IMR-90 (cell line): Measurements from ENCODE around the gene DDIAS. TPM values are rescaled to one million over a fixed set of nuclear protein-coding genes. Genes with fewer than 3 reads are reported as not detected.
A peak's percentile ranks its signal among the peaks of the same experiment; 100 is the strongest.

ENCODE experiments used
- ATAC-seq: fragments of 200-7000 bp; cut with Tn5 transposase; 2 replicates; pipeline ENCODE4 v1.9.1; 2020; ENCODE audit warnings: low read depth, mild to moderate bottlenecking, moderate library complexity
- BruUV-seq: library from RNA; stranded (reverse); fragments of 400-500 nt; replicated peaks from 2 replicates; lab custom pipeline; 2021; lab: Mats Ljungman, UMichigan
- CTCF ChIA-PET: fragments of 300-600 bp; formaldehyde crosslinking; extraction: SDS; loops from one replicate; lab custom pipeline; 2021; ENCODE audit warnings: antibody characterized with exemption; lab: Yijun Ruan, JAX
- POLR2A ChIA-PET: fragments of 300-600 bp; sonication (Branson Sonifier 250); formaldehyde crosslinking; loops from one replicate; lab custom pipeline; 2022; ENCODE audit warnings: antibody characterized with exemption; ENCODE audit not compliant: unreplicated experiment; lab: Charles Lee
- DNase-seq: peaks from one replicate; pipeline ENCODE4 v3.0.0; 2013
- H2AFZ ChIP-seq: replicated peaks from 2 replicates; pipeline ENCODE3; 2013; ENCODE audit warnings: low read length, mild to moderate bottlenecking; ENCODE audit not compliant: poor library complexity
- H2AK5ac ChIP-seq: 2 replicates; pipeline ENCODE4 v1.6.1; 2013; ENCODE audit warnings: low read depth, low read length, inconsistent platforms
- H2AK9ac ChIP-seq: replicated peaks from 2 replicates; pipeline ENCODE3; 2013; ENCODE audit warnings: mild to moderate bottlenecking, low read depth, low read length, moderate library complexity; ENCODE audit not compliant: poor library complexity
- H2BK120ac ChIP-seq: 2 replicates; pipeline ENCODE4 v1.6.1; 2013; ENCODE audit warnings: low read depth, low read length, inconsistent platforms
- H2BK15ac ChIP-seq: 3 replicates; pipeline ENCODE4 v1.6.1; 2013; ENCODE audit warnings: low read depth, low read length, inconsistent platforms
- H2BK20ac ChIP-seq: 2 replicates; pipeline ENCODE4 v1.6.1; 2013; ENCODE audit warnings: low read depth, mild to moderate bottlenecking, inconsistent platforms, low read length, moderate library complexity
- H2BK5ac ChIP-seq: 2 replicates; pipeline ENCODE4 v1.6.1; 2013; ENCODE audit warnings: mild to moderate bottlenecking, low read depth, low read length, inconsistent platforms; ENCODE audit not compliant: poor library complexity, severe bottlenecking
- H3K14ac ChIP-seq: replicated peaks from 2 replicates; pipeline ENCODE4 v1.6.1; 2013; ENCODE audit warnings: low read depth, low read length, inconsistent platforms
- H3K18ac ChIP-seq: 2 replicates; pipeline ENCODE4 v1.6.1; 2013; ENCODE audit warnings: low read depth, low read length, control low read depth
- H3K23ac ChIP-seq: 2 replicates; pipeline ENCODE4 v1.6.1; 2013; ENCODE audit warnings: low read depth, low read length, inconsistent platforms
- H3K27ac ChIP-seq: 2 replicates; pipeline ENCODE4 v1.5.1; 2013; ENCODE audit warnings: mild to moderate bottlenecking, control low read depth, low read length; ENCODE audit not compliant: insufficient read depth
- H3K27me3 ChIP-seq: 2 replicates; pipeline ENCODE4 v1.6.1; 2013; ENCODE audit warnings: low read length; ENCODE audit not compliant: control insufficient read depth, insufficient read depth
- H3K36me3 ChIP-seq: 2 replicates; pipeline ENCODE4 v1.6.1; 2013; ENCODE audit warnings: low read length, mixed read lengths; ENCODE audit not compliant: control insufficient read depth, insufficient read depth
- H3K4ac ChIP-seq: 2 replicates; pipeline ENCODE4 v1.6.1; 2013; ENCODE audit warnings: low read depth, low read length, inconsistent platforms
- H3K4me1 ChIP-seq: 2 replicates; pipeline ENCODE4 v1.6.1; 2013; ENCODE audit warnings: low read length, mixed read lengths; ENCODE audit not compliant: control insufficient read depth, insufficient read depth
- H3K4me2 ChIP-seq: 2 replicates; pipeline ENCODE4 v1.6.1; 2013; ENCODE audit warnings: low read depth, mild to moderate bottlenecking, control low read depth, low read length, moderate library complexity
- H3K4me3 ChIP-seq: 2 replicates; pipeline ENCODE4 v1.5.1; 2013; ENCODE audit warnings: low read depth, mild to moderate bottlenecking, control low read depth, low read length, moderate library complexity; ENCODE audit not compliant: insufficient read depth
- H3K56ac ChIP-seq: 2 replicates; pipeline ENCODE4 v1.6.1; 2013; ENCODE audit warnings: low read length, inconsistent platforms; ENCODE audit not compliant: insufficient read depth; ENCODE audit errors: extremely low read depth
- H3K79me1 ChIP-seq, 2 experiments: 2 replicates each; pipeline ENCODE4 v1.6.1; 2013; ENCODE audit warnings: low read length in 2 of 2, inconsistent platforms in 1 of 2, low read depth in 1 of 2
- H3K9ac ChIP-seq: 2 replicates; pipeline ENCODE4 v1.6.1; 2013; ENCODE audit warnings: low read depth, low read length, control low read depth
- H3K9me1 ChIP-seq: 2 replicates; pipeline ENCODE4 v1.6.1; 2013; ENCODE audit warnings: low read length, inconsistent platforms; ENCODE audit not compliant: insufficient read depth
- H3K9me3 ChIP-seq: 2 replicates; pipeline ENCODE4 v1.6.1; 2013; ENCODE audit warnings: low read length; ENCODE audit not compliant: control insufficient read depth, insufficient read depth
- H4K20me1 ChIP-seq: 2 replicates; pipeline ENCODE4 v1.6.1; 2013; ENCODE audit warnings: low read length, inconsistent platforms; ENCODE audit not compliant: insufficient read depth
- H4K5ac ChIP-seq: 2 replicates; pipeline ENCODE4 v1.6.1; 2013; ENCODE audit warnings: mild to moderate bottlenecking, low read depth, low read length, control low read depth
- H4K8ac ChIP-seq, 2 experiments: 2 replicates each; pipeline ENCODE4 v1.6.1; 2013; ENCODE audit warnings: low read depth in 2 of 2, low read length in 2 of 2, control low read depth in 1 of 2, inconsistent platforms in 1 of 2
- H4K91ac ChIP-seq: 2 replicates; pipeline ENCODE4 v1.6.1; 2013; ENCODE audit warnings: low read depth, low read length, inconsistent platforms; ENCODE audit not compliant: insufficient read depth
- BHLHE40 ChIP-seq: fragments of 150-350 bp; IDR thresholded peaks from 2 replicates; pipeline ENCODE4 v1.6.1; 2016; ENCODE audit warnings: mild to moderate bottlenecking, low read depth, low read length
- CEBPB ChIP-seq: IDR thresholded peaks from 2 replicates; pipeline ENCODE4 v1.6.1; 2012; ENCODE audit warnings: low read depth, low read length, improper control_type of control experiment
- CHD1 ChIP-seq: IDR thresholded peaks from 2 replicates; pipeline ENCODE4 v1.6.1; 2012; ENCODE audit warnings: low read depth, low read length, improper control_type of control experiment
- CTCF ChIP-seq: conservative IDR thresholded peaks from 2 replicates; pipeline ENCODE4 v1.5.1; 2012; ENCODE audit warnings: mild to moderate bottlenecking, low read depth, low read length, improper control_type of control experiment
- ELK1 ChIP-seq: fragments of 150-350 bp; IDR thresholded peaks from 2 replicates; pipeline ENCODE4 v1.6.1; 2016; ENCODE audit warnings: low read depth, mild to moderate bottlenecking, low read length, moderate library complexity, borderline replicate concordance
- FOS ChIP-seq: fragments of 150-350 bp; IDR thresholded peaks from 2 replicates; pipeline ENCODE4 v1.6.1; 2016; ENCODE audit warnings: low read depth, low read length
- MAFK ChIP-seq: IDR thresholded peaks from 2 replicates; pipeline ENCODE4 v1.6.1; 2012; ENCODE audit warnings: low read depth, low read length, improper control_type of control experiment
- MAZ ChIP-seq: IDR thresholded peaks from 2 replicates; pipeline ENCODE4 v1.6.1; 2012; ENCODE audit warnings: low read depth, mild to moderate bottlenecking, low read length, improper control_type of control experiment, moderate library complexity, borderline replicate concordance
- MXI1 ChIP-seq: IDR thresholded peaks from 2 replicates; pipeline ENCODE4 v1.6.1; 2012; ENCODE audit warnings: low read depth, mild to moderate bottlenecking, low read length, moderate library complexity, borderline replicate concordance
- NFE2L2 ChIP-seq: fragments of 150-350 bp; IDR thresholded peaks from 2 replicates; pipeline ENCODE4 v1.6.1; 2016; ENCODE audit warnings: low read depth, mild to moderate bottlenecking, low read length
- POLR2A ChIP-seq: IDR thresholded peaks from 2 replicates; pipeline ENCODE4 v1.6.1; 2012; ENCODE audit warnings: mild to moderate bottlenecking, low read depth, low read length
- RAD21 ChIP-seq: IDR thresholded peaks from 2 replicates; pipeline ENCODE4 v1.6.1; 2012; ENCODE audit warnings: low read length, improper control_type of control experiment
- RCOR1 ChIP-seq: IDR thresholded peaks from 2 replicates; pipeline ENCODE4 v1.6.1; 2012; ENCODE audit warnings: mild to moderate bottlenecking, low read length, improper control_type of control experiment; ENCODE audit not compliant: insufficient replicate concordance
- RFX5 ChIP-seq: IDR thresholded peaks from 2 replicates; pipeline ENCODE4 v1.8.0; 2012; ENCODE audit warnings: low read depth, mild to moderate bottlenecking, low read length, moderate library complexity
- SMC3 ChIP-seq: fragments of 150-350 bp; IDR thresholded peaks from 2 replicates; pipeline ENCODE4 v1.6.1; 2016; ENCODE audit warnings: low read depth, mild to moderate bottlenecking, antibody characterized with exemption, low read length, moderate library complexity
- USF2 ChIP-seq: fragments of 150-350 bp; IDR thresholded peaks from 2 replicates; pipeline ENCODE4 v1.6.1; 2017; ENCODE audit warnings: mild to moderate bottlenecking, antibody characterized with exemption, low read length, low read depth
- dilution Hi-C: fragments of 300-500 bp; cut with HindIII; formaldehyde crosslinking; loops from one replicate; pipeline ENCODE4 v1.14.3; 2018; ENCODE audit warnings: low sequenced_read_pairs; ENCODE audit not compliant: unreplicated experiment
- in situ Hi-C: fragments of 300-500 bp; cut with MboI; formaldehyde crosslinking; loops from 3 replicates; pipeline ENCODE4 v1.14.3; 2019; ENCODE audit warnings: low sequenced_read_pairs, inconsistent platforms, mixed read lengths
- intact Hi-C: fragments of 100-400 bp; cut with micrococcal nuclease; formaldehyde crosslinking; loops from 2 replicates; pipeline ENCODE4 v1.10.0; 2022
- polyA plus RNA-seq, 3 experiments: library from polyadenylated mRNA; depleted of rRNA; stranded (reverse); fragments of >200 nt; gene quantifications; 2 replicates each; pipeline ENCODE4 v1.2.3, GENCODE V29; 2012; ENCODE audit warnings: low replicate concordance in 1 of 3
- total RNA-seq: library from RNA; depleted of rRNA; stranded (reverse); fragments of >200 nt; gene quantifications from 2 replicates; pipeline ENCODE4 v1.2.3, GENCODE V29; 2012

DDIAS gene
- total and polyA plus RNA-seq, 2 of the 4 experiments (the other 2 are of a cell fraction): 4.3 to 15.8 TPM

DNA sequence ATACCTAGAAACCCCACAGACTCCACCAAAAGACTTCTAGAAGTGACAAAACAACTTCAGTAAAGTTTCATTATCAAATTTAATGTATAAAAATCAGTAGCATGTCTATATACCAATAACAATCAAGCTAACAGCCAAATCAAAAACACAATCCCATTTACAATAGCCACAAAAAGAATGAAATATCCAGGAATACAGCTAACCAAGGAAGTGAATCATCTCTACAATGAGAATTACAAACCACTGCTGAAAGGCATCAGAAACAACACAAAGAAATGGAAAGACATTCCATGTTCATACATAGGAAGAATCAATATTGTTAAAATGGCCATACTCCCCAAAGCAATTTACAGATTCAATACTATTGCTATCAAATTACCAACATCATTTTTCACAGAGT, 47.3 kb upstream of the DDIAS start:
- H3K36me3 ChIP-seq: no peaks in the 10 kb centered on the region
- H3K23ac ChIP-seq: no peak overlapping the region
- H3K9me3 ChIP-seq: no peaks in the 10 kb centered on the region
- H4K5ac ChIP-seq: peak overlapping the region; percentile 89; the same call in 1 of the 2 replicates
- no peak overlapping the region for H2AK5ac ChIP-seq
- H3K9ac ChIP-seq: no peak overlapping the region
- no peak for ATAC-seq
- no peak overlapping the region for H4K91ac ChIP-seq
- no peak overlapping the region for H3K4me3 ChIP-seq
- CTCF ChIA-PET: interaction anchor here (1.4 kb wide), 1 partner anchor 78 kb away, joined by 4 read pairs; no protein-coding TSS in a partner anchor
- TF ChIP-seq CEBPB (no peak), POLR2A (no peak), SMC3 (no peak), RFX5 (no peak), FOS (no peak), CHD1 (no peak), USF2 (no peak), BHLHE40 (no peak), CTCF (no peak), MAZ (no peak), RCOR1 (no peak), MXI1 (no peak), RAD21 (no peak), NFE2L2 (no peak), MAFK (no peak), ELK1 (no peak)
- peak overlapping the region; percentile 82; the same call in 1 of the 2 replicates for H3K18ac ChIP-seq
- no peaks in the 10 kb centered on the region for H4K20me1 ChIP-seq
- peak overlapping the region; percentile 81; the same call in 1 of the 2 replicates for H2BK120ac ChIP-seq
- H3K56ac ChIP-seq: no peak overlapping the region
- H2AK9ac ChIP-seq: no peak overlapping the region
- no peak overlapping the region for H3K14ac ChIP-seq
- peak overlapping the region; percentile 80; the same call in 1 of the 2 replicates for H3K4ac ChIP-seq
- peaks cover 9% of the 10 kb centered on the region for H3K4me1 ChIP-seq
- dilution Hi-C loops: no loop called here
- no TSS peak for BruUV-seq
- DNase-seq: peak; percentile 13
- H3K79me1 ChIP-seq: peaks cover 7 to 13% of the 10 kb centered on the region in 2 experiments
- no peaks in the 10 kb centered on the region for H3K27me3 ChIP-seq
- H2BK15ac ChIP-seq: peak overlapping the region; percentile 68; the same call in 1 of the 3 replicates
- H4K8ac ChIP-seq: peak overlapping the region in 1 of 2 experiments; percentile 59; a peak in 1 of 4 replicates
- no peak overlapping the region for H2AFZ ChIP-seq
- in situ Hi-C loops: no loop called here
- H3K27ac ChIP-seq: no peak overlapping the region
- no peak overlapping the region for H2BK20ac ChIP-seq
- H3K4me2 ChIP-seq: peak overlapping the region; percentile 23; the same call in 1 of the 2 replicates
- intact Hi-C loops: no loop called here
- H2BK5ac ChIP-seq: peak overlapping the region; percentile 86
- H3K9me1 ChIP-seq: peaks cover 4% of the 10 kb centered on the region; the same call in 1 of the 2 replicates
- POLR2A ChIA-PET: interaction anchor here (0.5 kb wide), 1 partner anchor 985 kb away, joined by 3 read pairs; no protein-coding TSS in a partner anchor
